GM19351 (cell line): Measurements from ENCODE around the gene RABEP1.
"Not testable (repeated sequence)": the region's sequence is repeated elsewhere in the genome, so short reads cannot be mapped to it uniquely, and the experiment has no call there.

Experiments used
- ATAC-seq: cut with Tn5 transposase; IDR thresholded peaks from one replicate; pipeline ENCODE4 v1.9.1; 2021; ENCODE audit warnings: mild to moderate bottlenecking, moderate library complexity; ENCODE audit not compliant: unreplicated experiment

Gene RABEP1, protein sequence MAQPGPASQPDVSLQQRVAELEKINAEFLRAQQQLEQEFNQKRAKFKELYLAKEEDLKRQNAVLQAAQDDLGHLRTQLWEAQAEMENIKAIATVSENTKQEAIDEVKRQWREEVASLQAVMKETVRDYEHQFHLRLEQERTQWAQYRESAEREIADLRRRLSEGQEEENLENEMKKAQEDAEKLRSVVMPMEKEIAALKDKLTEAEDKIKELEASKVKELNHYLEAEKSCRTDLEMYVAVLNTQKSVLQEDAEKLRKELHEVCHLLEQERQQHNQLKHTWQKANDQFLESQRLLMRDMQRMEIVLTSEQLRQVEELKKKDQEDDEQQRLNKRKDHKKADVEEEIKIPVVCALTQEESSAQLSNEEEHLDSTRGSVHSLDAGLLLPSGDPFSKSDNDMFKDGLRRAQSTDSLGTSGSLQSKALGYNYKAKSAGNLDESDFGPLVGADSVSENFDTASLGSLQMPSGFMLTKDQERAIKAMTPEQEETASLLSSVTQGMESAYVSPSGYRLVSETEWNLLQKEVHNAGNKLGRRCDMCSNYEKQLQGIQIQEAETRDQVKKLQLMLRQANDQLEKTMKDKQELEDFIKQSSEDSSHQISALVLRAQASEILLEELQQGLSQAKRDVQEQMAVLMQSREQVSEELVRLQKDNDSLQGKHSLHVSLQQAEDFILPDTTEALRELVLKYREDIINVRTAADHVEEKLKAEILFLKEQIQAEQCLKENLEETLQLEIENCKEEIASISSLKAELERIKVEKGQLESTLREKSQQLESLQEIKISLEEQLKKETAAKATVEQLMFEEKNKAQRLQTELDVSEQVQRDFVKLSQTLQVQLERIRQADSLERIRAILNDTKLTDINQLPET

DNA sequence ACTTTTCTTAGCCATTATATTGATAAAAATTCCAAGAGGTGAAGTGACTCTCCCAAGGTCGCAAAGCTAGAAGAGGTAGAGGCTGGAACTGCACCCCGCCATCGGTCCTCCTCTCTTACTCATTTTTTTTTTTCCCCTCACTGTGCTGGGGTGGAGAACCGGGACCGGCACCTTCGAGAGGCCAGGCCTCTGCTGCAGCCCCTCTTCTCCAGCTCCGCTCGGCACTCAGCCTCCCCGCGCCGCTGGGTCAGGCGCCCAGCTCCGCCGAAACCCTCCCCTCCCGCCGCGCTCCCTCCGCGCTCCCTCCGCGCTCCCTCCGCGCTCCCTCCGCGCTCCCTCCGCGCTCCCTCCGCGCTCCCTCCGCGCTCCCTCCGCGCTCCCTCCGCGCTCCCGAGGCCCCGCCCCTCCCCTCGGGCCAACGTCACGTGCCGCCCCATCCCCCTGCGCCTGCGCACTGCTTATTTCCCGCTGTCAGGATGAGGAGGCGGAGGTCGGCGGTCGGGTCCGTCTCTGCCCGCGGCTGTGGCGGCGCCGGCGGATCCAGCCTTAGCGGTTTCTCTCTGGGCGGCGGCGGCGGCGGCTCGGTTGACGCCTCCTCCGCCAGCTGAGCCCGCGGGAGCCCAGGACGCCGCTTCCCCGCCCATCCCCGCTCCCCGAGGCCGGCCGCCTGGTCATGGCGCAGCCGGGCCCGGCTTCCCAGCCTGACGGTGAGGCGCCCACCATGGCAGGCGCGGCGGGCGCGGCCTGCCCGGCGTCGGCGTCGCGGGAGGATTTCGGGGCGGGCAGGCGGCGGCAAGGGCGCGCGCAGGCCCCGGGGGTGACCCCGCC lies at the start of gene RABEP1:
TSS of gene RABEP1 (plus strand) at position 471 of the 828 bp plus-strand sequence. CDS start at position 674, 203 bp downstream.
- ATAC-seq, result peak; percentile 75

DNA sequence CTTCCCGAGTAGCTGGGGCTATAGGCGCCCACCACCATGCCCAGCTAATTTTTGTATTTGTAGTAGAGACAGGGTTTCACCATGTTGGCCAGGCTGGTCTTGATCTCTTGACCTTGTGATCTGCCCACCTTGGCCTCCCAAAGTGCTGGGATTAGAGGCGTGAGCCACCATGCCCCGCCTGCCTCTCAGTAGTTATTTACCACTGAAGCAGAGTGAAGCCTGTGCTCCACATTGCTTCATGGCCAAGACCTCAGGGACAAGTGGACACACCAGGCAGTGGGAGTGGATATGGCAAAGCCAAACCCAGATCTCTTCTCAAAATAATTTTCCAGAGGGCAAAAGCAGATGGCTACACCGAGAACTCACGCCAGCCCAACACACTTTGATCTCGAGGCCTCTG lies 48.6 kb upstream of the RABEP1 start:
- ATAC-seq, result not testable (repeated sequence)

DNA sequence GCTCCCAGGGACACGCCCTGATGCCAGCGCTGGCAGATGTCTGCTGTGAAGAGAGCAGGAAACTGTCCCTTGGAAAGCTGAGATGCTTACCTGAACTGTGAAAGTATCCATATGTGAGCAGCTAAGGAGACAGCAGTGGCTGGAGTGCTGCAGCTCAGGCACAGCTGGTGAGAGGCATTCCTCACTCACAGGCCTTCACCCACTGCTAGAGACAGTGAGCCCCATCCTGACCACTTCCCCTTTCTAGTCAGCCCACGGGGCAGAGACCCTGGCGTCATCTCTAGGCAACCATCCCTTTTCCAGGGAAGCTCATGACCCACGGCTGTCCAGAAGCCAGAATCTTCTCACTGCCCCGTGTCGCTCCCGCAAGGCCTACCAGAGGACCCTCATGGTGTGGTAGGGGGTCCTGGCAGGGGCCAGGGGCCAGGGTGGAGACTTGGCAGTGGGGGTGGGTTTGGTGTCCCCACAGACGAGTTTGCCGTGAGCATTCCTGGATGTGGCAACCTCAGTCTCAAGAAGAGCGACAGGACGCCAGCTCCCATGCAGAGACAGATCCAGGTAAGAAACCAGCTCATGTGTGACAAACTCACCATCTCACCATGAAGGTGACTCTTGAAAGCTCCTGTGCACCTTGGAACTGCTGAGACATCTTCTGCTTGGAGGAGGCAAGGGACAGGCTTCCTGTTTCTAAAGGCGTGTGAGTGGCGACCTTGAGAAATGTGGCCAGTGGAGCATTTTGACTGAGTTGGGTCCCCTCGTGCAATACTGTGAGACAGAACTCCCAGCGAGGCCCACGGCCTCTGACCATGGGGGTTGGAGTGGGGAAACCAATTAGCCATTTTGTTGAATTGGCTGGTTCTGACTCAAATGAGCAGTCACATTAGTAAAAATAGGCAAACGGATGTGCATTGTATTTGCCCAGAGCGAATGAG lies 47.2 kb upstream of the RABEP1 start, which contains the start of gene SCIMP:
TSS of gene SCIMP (minus strand) at position 216 of the 932 bp plus-strand sequence. CDS start at position 111, 105 bp downstream.
- peak; percentile 66 for ATAC-seq

DNA sequence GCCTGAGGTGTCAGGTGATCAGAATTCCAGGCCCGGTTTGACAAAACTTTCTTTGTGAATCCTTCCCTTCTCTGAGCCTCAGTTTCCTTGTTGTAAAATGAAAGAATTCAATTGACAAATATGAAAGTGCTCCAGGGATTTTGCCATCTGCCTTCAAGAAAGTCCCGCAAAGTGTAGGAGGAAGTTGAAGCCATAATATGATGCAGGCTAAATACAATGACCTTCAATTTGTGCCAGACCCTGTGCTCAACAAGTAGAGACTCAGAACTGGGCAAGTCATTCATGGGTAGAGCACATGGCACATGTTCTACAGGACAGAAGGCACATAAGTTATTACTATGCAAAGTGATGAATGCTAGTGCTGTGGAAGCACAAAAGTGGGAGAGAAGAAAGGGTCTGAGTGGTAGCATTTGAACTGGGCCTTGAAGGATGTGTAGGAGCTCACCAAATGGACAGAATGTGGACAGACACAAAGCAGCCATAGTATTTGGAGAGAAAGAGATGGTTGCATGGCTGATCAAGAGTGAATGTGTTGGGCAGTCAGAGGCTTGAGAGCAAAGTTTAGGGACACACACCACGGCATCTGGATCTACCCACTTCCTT lies 45.0 kb upstream of the RABEP1 start:
- no peak for ATAC-seq

DNA sequence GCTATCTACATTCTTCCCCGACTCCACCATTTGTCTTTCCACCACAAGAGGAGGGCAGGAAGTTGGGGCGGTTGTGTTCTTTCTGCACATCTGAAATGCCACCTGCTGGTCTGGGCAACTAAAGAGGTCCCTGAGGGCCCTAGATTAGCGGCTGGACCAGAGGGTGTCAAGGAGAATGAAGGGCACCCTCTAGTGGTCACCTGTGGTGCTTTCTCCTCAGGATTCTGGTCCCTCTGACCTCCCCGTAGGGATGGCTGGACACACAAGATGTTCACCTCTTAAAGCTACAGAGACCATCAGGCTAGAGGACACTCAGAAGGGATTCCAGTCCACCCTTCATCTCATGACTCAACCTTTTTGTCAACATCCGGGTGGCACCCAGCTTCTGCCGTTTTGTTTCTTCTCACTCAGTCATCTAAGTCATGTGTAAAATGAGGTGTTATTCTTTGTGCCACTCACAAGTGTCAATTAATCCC lies 44.5 kb upstream of the RABEP1 start:
- ATAC-seq, result no peak

DNA sequence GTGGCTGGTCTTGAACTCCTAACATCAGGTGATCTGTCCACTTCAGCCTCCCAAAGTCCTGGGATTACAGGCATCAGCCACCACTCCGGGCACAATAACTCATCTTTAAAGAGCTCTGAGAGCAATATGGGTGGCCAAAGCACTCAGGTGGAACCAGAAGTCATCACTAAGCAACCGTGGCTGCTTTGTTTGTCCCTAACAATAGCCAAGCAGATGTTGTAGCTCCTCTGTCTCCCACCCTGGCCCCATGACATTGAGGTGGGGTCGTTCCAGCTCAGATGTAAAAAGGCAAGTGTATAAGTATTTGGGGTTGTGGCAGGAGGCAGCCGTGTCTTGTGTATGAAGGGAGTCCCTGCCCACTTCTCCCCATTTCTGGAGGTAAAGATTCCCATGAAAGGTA lies 43.8 kb upstream of the RABEP1 start:
- no peak for ATAC-seq

DNA sequence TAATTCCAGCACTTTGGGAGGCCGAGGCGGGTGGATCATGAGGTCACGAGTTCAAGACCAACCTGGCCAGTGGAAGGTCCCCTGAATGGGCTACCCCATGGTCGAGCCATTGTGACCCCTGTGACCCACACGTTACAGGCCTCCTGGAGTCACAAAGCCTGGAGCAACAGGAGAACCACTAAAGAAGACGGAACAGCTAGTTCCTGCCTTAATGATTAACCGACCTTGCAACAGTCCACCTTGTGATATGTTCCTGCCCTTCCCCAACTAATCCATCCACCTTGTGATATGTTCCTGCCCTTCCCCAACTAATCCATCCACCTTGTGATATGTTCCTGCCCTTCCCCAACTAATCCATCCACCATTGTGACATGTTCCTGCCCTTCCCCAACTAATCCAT lies 42.3 kb upstream of the RABEP1 start:
- ATAC-seq, result not testable (repeated sequence)

DNA sequence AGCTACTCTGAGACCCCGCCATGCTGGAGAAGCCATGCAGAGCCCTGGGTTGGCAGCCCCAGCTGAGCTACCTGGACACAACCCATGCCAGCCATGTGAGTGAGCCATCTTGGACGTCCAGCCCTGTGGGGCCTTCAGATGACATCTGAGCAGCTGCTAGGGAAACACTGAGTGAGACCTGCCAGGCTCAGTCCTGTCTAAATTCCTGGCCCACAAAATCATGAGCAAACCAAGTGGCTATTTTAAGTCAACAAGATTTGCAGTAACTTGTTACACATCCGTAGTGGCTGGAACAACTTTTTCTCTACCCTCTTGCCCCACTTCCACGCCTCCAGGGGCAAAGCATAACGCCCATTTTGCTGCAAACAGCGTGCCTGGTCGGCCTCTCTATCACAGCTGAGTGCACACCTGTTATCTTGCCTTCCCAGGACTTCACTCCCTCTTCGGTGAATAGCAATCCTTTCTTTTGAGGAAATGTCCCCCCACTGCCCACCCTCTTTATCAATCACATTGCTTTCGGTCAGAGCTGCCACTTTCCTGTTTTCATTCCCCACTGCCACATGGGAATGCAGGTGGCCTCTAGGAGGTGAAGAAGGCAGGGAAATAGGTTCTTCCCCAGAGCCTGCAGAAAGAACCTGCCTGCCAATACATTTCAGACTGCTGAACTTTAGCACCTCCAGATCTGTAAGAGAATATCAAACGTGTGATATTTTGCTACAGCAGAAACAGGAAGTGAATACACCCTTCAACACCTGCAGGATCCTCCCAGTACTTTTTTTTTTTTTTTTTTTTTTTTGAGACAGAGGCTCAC lies 40.0 kb upstream of the RABEP1 start:
- peak; percentile 57 for ATAC-seq

DNA sequence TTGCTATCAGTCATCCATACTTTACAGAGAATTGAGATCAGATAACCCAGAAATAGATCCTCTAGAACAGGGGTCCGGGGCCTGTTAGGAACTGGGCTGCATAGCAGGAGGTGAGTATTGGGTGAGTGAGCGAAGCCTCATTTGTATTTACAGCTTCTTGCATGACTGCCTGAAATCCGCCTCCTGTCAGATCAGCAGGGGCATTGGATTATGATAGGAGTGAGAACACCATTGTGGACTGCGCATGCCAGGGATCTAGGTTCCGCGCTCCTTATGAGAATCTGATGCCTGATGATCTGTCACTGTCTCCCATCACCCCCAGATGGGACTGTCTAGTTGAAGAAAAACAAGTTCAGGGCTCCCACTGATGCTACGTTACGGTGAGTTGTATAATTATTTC lies 34.5 kb upstream of the RABEP1 start:
- no peak for ATAC-seq

DNA sequence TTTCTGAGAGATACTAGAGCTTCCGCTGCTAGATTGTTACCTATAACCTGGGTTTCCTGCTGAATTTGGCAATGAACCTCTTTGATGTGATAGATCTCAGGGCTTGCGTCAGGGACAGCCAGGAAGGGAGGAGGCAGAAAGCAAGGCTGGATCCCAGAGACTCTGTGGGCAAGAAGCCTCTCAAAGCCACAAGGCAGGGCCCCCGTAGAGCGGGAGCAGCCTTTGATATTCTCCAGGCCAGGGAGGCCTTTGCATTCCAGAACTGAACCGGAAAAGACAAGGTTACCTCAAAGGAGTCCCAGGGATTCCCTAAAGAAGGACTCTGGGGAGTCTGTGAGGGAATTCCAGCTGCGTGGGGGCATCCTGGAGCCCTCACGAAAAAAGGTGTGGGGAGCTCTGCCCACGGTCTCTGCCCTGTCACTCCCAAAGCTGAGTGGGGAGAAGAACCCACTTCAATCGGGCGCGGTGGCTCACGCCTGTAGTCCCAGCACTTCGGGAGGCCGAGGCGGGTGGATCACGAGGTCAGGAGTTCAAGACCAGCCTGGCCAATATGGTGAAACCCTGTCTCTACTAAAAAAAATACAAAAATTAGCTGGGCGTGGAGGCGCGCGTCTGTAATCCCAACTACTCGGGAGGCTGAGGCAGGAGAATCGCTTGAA lies 33.1 kb upstream of the RABEP1 start:
- no peak for ATAC-seq

DNA sequence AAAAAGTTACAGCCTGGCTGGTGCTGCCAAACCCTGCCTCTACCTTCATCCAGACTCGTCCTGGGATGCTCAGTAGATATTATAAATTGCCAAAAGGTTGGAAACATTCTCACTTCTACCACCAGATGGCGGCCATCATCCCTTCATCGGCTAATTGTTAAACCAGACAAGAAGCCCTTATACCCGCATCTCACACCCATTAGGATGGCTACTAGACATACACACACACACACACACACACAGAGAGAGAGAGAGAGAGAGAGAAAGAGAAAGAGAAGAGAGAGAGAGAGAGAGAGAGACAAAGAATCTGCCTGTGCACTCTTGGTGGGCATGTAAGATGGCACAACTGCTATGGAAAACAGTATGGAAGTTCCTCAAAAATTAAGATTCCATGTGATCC lies 32.5 kb upstream of the RABEP1 start:
- no peak for ATAC-seq

DNA sequence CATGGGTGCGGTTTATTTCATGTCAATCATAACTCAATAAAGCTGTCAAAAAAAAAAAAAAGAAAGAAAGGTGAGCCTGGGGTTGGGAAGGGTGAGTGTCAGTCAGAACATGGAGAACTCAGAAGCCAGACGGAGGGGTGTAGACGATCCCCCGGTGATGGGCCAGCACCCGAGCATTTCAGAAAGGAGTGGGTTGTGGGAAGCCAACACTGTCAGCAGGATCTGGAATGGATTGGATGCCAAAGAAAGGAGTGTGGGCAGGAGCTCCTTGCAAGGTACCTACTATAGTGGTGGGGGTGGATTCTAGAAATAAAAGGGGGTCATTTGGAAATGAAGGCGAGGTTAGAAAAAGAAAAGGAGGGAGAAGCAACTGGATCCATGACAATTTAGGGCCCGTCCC lies 27.7 kb upstream of the RABEP1 start:
- ATAC-seq, result no peak

DNA sequence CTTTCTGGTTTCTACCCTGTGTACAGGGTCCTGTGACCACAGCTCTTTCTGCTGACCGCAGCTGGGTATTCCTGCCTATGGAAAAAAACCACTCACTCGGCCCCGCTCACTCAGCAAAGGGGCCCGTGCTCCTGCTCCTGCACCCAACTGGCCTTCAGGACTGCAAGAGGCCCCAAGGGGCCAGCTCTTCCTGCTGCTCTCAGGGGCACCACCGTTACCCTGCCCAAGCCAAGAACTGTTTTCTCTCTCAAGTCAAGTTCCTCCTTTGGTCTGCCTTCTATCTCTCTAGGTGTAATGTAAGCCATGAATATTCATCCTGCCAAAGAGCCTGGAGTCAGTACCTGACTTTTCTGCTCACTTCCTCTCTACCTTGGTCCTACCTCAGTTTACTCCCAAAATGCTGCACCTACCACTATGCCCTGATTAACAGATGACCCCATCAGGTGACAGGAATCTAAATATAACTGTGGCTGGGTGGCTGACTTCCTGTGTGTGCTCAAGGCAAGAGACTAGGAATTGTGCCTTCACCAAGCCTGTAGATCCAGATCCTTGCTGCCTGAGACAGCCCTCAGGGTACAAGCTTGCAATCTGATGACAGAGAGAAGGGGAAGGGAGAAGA lies 27.1 kb upstream of the RABEP1 start:
- ATAC-seq, result no peak

DNA sequence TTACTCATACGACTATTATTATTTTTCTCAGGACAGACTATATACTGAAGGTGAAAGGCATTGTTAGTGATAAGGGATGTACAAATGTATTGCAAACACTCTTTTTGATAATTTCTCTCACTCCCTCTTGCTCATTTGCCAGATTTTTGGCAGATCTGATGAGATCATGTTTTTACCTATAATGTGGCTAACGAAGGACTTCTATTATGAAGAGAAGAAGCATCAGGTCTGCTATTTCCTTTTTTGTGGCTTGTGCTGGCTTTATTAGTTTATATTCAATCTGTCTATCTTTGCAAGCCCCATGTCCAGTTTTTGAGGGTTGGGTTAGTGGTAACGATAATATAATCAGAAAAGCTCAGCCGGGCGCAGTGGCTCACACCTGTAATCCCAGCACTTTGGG lies 25.0 kb upstream of the RABEP1 start:
- no peak for ATAC-seq

DNA sequence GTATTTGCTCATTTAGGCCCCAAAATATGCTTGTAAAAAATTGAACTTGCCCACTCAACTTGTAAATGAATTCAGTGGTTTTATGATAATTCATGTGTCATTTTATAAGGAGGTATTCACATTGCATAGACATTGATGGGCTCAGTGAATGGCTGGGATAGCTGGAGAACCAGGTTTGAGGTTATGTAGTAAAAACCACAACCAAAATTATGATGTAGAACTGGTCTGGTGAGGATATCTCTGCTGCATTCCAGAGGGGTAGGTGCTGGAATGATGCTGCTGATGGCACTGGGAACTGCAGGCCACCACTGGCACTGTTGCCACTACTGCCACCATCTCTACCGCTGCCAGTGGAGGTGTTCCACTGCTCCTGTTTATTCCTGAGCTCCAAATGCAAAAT lies 21.5 kb upstream of the RABEP1 start:
- ATAC-seq, result no peak

DNA sequence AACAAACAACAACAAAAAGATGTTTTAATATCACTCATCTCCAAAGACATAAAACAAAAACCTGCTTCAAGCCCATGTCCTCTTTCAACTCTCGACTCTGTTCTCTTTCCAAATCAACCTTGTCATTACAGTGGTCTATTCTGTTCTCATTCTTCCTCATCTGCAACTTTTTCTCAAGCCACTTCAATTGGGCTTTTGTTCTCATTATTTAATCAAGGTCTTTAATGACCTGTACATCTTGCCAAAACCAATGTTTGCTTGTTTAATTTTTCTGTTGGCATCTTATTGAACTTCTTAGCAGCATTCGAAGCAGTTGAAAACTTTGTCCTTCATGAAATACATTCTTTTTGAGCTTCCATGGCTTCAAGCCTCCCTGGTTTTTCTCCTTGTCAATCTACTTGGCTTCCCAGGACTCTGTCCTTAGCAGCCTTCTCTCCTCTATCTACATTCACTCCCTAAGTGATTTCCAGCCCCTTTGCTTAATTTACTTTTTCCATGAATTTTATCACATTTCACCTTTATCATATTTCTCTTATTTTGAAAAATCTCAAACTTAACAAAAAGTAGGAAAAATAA lies 19.6 kb upstream of the RABEP1 start:
- ATAC-seq, result no peak

DNA sequence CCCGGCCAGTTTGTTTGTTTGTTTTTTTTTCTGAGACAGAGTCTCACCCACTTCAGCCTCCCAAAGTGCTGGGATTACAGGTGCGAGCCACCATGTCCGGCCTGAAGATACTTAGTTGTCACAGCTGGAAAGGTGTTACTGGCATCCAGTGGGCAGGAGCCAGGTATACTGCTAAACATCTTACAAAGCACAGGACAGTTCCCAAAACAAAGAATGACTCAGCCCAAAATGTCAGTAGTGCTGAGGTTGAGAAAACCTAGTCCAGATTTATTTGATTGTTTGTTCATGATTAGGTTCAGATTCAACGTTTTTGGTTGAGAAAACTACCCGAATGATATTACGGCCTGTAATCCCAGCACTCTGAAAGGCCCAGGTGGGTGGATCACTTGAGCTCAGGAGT lies 18.6 kb upstream of the RABEP1 start:
- no peak for ATAC-seq
